Esophagus muscularis mucosa (tissue), 4 donors: ENCODE results near the gene S100A14. TPM values are rescaled to one million over a fixed set of nuclear protein-coding genes. Genes with fewer than 3 reads are reported as not detected.

Source experiments
- DNase-seq: peaks from one replicate; pipeline ENCODE4 v3.0.0-alpha.2; 2017; ENCODE audit errors: extremely low spot score
- H3K27ac ChIP-seq, 4 donors: fragments of 200-600 bp; sonication (generic); replicated peaks in 1 of 4; 1 replicate in 3 of 4; 2 replicates in 1 of 4; pipeline ENCODE4 v1.5.1; 2016 to 2019; ENCODE audit warnings: mild to moderate bottlenecking in 1 of 4
- H3K27me3 ChIP-seq, 4 donors: fragments of 200-600 bp; sonication (generic); one replicate each; pipeline versions ENCODE4 v1.5.1 to v1.6.0; 2016 to 2019
- H3K36me3 ChIP-seq, 4 donors: fragments of 200-600 bp; sonication (generic); one replicate each; pipeline ENCODE4 v1.5.1; 2016 to 2019
- H3K4me1 ChIP-seq, 4 donors: fragments of 200-600 bp; sonication (generic); one replicate each; pipeline ENCODE4 v1.5.1; 2016 to 2019
- H3K4me3 ChIP-seq, 4 donors: fragments of 200-600 bp; sonication (generic); 1 replicate in 2 of 4; 2 replicates in 2 of 4; pipeline ENCODE4 v1.5.1; 2016 to 2019; ENCODE audit warnings: mild to moderate bottlenecking in 4 of 4, moderate library complexity in 1 of 4
- H3K9me3 ChIP-seq, 4 donors: fragments of 200-600 bp; sonication (generic); 1 replicate in 3 of 4; 2 replicates in 1 of 4; pipeline ENCODE4 v1.5.1; 2016 to 2019
- CTCF ChIP-seq, 3 experiments: fragments of 200-600 bp in 2 of 3; fragments of 450-650 bp in 1 of 3; sonication (generic) in 2 of 3; IDR thresholded peaks; one replicate each; pipeline ENCODE4 v1.5.1; 2017 to 2019; ENCODE audit warnings: antibody characterized with exemption in 3 of 3, mild to moderate bottlenecking in 2 of 3, moderate library complexity in 1 of 3
- EP300 ChIP-seq: sonication (generic); formaldehyde crosslinking; IDR thresholded peaks from one replicate; pipeline ENCODE4 v1.6.1; 2017; ENCODE audit warnings: antibody characterized with exemption
- POLR2A ChIP-seq: fragments of 450-650 bp; IDR thresholded peaks from one replicate; pipeline ENCODE4 v1.6.1; 2017; ENCODE audit warnings: antibody characterized with exemption, moderate library complexity, mild to moderate bottlenecking, low read depth
- POLR2AphosphoS5 ChIP-seq, 2 donors: sonication (generic); formaldehyde crosslinking; IDR thresholded peaks; one replicate each; pipeline ENCODE4 v1.6.1; 2017; ENCODE audit warnings: antibody characterized with exemption in 2 of 2
- WGBS: methylation state at CpG from one replicate; pipeline ENCODE4 v1.1.5; 2018; 5-methylcytosine and 5-hydroxymethylcytosine counted together
- intact Hi-C: fragments of 100-400 bp; cut with DNase I; formaldehyde crosslinking; loops from one replicate; pipeline ENCODE4 v1.15.1; 2023
- total RNA-seq, 4 donors: library from RNA; depleted of rRNA; stranded (reverse); fragments of >200 nt; gene quantifications; one replicate each; pipeline versions ENCODE4 v1.1.0 to v1.2.1, GENCODE V29; 2016

Gene S100A14
- total RNA-seq, 4 donors from 2014 or later, result 1.0 TPM; not detected in 3

- no peak overlapping the region for H3K4me3 ChIP-seq
- H3K27ac ChIP-seq, result no peak overlapping the region
- no peak for TF ChIP-seq EP300
- TF ChIP-seq POLR2AphosphoS5 (IDR thresholded peaks at IDR 0.05), result no peak
- TF ChIP-seq CTCF (IDR thresholded peaks at IDR 0.05), result no peak
- no peak for TF ChIP-seq POLR2A
- intact Hi-C loops, result loop anchor here (5.0 kb wide), 3 partner anchors 43 to 103 kb away; no protein-coding TSS in a partner anchor
- WGBS, result 97% methylated on average over 5 of the region's 7 CpGs
- no peak for DNase-seq
- H3K4me1 ChIP-seq, result peaks cover 41 to 54% (median 45%) of the 10 kb centered on the region in 4 donors
- H3K27me3 ChIP-seq, result no peaks in the 10 kb centered on the region
- H3K36me3 ChIP-seq, result peaks cover 0 to 18% (median 11%) of the 10 kb centered on the region in 4 donors
- H3K9me3 ChIP-seq, result no peaks in the 10 kb centered on the region
These were observed 1.2 kb downstream of the S100A14 start for GRCh38 chr1:153614906-153615305.

- intact Hi-C loops, result loop anchor here (5.0 kb wide), 1 partner anchor 102 kb away; no protein-coding TSS in a partner anchor
- 65% methylated on average over 2 of the region's 2 CpGs for WGBS
- Histone ChIP-seq H3K27ac (no peak overlapping the region), H3K36me3 (peaks cover 0 to 13% (median 10%) of the 10 kb centered on the region in 4 donors), H3K4me3 (no peak overlapping the region), H3K9me3 (no peaks in the 10 kb centered on the region), H3K27me3 (no peaks in the 10 kb centered on the region), H3K4me1 (peaks cover 47 to 60% (median 51%) of the 10 kb centered on the region in 4 donors)
- DNase-seq, result no peak
- TF ChIP-seq POLR2AphosphoS5 (IDR thresholded peaks at IDR 0.05) (no peak), CTCF (IDR thresholded peaks at IDR 0.05) (no peak), POLR2A (no peak), EP300 (no peak)
These were observed 1.8 kb downstream of the S100A14 start for GRCh38 chr1:153614189-153614900.

GRCh38 chr1:153613406-153613805 lies 2.7 kb downstream of the S100A14 start:
- 74% methylated on average over 5 of the region's 5 CpGs for WGBS
- no peaks in the 10 kb centered on the region for H3K27me3 ChIP-seq
- no peaks in the 10 kb centered on the region for H3K9me3 ChIP-seq
- H3K4me1 ChIP-seq, result peaks cover 54 to 69% (median 59%) of the 10 kb centered on the region in 4 donors
- H3K4me3 ChIP-seq, result peak overlapping the region; percentile 64 to 72 (median 69)
- intact Hi-C loops, result loop anchor here (5.0 kb wide), 1 partner anchor 101 kb away; no protein-coding TSS in a partner anchor
- H3K36me3 ChIP-seq, result peaks cover 0 to 3% (median 1%) of the 10 kb centered on the region in 4 donors
- peak overlapping the region; percentile 85 to 90 (median 88) for H3K27ac ChIP-seq
- DNase-seq, result no peak
- no peak for TF ChIP-seq POLR2AphosphoS5 (IDR thresholded peaks at IDR 0.05)
- TF ChIP-seq POLR2A, result no peak
- no peak for TF ChIP-seq CTCF (IDR thresholded peaks at IDR 0.05)
- TF ChIP-seq EP300, result no peak

GRCh38 chr1:153612755-153613331 lies 3.3 kb downstream of the S100A14 start, which contains the start of gene S100A16:
TSS of gene S100A16 (minus strand) at chr1:153613137. CDS start at chr1:153608151, 4,986 bp downstream.
- peaks cover 0 to 2% (median 1%) of the 10 kb centered on the region in 4 donors for H3K36me3 ChIP-seq
- no peaks in the 10 kb centered on the region for H3K9me3 ChIP-seq
- intact Hi-C loops, result loop anchor here (5.0 kb wide), 1 partner anchor 101 kb away; no protein-coding TSS in a partner anchor
- WGBS, result 17% methylated on average over 8 of the region's 9 CpGs
- H3K27me3 ChIP-seq, result no peaks in the 10 kb centered on the region
- DNase-seq, result no peak
- TF ChIP-seq POLR2AphosphoS5 (IDR thresholded peaks at IDR 0.05) (peak; percentile 79 to 88), CTCF (IDR thresholded peaks at IDR 0.05) (no peak), POLR2A (no peak), EP300 (no peak)
- peaks cover 51 to 75% (median 62%) of the 10 kb centered on the region in 4 donors for H3K4me1 ChIP-seq
- H3K27ac ChIP-seq, result peak within 1 kb of the TSS; percentile 85 to 90 (median 88)
- H3K4me3 ChIP-seq, result peak within 1 kb of the TSS; percentile 64 to 72 (median 69)
